Astrocyte of the spinal cord (primary cell): ENCODE measurements around the gene RUFY3.
A peak's percentile ranks its signal among the peaks of the same experiment; 100 is the strongest.
"Not testable (repeated sequence)": the region's sequence is repeated elsewhere in the genome, so short reads cannot be mapped to it uniquely, and the experiment has no call there.

Source experiments
- DNase-seq: peaks from one replicate; pipeline ENCODE4 v3.0.0; 2011; ENCODE audit warnings: low read depth, low spot score
- H3K4me3 ChIP-seq: 2 replicates; pipeline ENCODE4 v1.5.1; 2011; ENCODE audit warnings: low read depth, mild to moderate bottlenecking, low read length, moderate library complexity
- in situ Hi-C: cut with HindIII; loops from 2 replicates; pipeline ENCODE4 v1.10.0; 2017; ENCODE audit warnings: low sequenced_read_pairs
- TF ChIP-seq, protein P1 (sequence below): IDR thresholded peaks from 2 replicates; pipeline ENCODE4 v1.5.1; 2012; ENCODE audit warnings: low read depth, mild to moderate bottlenecking, low read length, inconsistent platforms

RUFY3 gene

GRCh38 chr4:70714079-70714887 is 7.5 kb upstream of the RUFY3 start:
- TF ChIP-seq, protein P1, sequence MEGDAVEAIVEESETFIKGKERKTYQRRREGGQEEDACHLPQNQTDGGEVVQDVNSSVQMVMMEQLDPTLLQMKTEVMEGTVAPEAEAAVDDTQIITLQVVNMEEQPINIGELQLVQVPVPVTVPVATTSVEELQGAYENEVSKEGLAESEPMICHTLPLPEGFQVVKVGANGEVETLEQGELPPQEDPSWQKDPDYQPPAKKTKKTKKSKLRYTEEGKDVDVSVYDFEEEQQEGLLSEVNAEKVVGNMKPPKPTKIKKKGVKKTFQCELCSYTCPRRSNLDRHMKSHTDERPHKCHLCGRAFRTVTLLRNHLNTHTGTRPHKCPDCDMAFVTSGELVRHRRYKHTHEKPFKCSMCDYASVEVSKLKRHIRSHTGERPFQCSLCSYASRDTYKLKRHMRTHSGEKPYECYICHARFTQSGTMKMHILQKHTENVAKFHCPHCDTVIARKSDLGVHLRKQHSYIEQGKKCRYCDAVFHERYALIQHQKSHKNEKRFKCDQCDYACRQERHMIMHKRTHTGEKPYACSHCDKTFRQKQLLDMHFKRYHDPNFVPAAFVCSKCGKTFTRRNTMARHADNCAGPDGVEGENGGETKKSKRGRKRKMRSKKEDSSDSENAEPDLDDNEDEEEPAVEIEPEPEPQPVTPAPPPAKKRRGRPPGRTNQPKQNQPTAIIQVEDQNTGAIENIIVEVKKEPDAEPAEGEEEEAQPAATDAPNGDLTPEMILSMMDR = no peak
- no peak for DNase-seq
- H3K4me3 ChIP-seq = no peak overlapping the region
- in situ Hi-C loops = no loop called here

DNA sequence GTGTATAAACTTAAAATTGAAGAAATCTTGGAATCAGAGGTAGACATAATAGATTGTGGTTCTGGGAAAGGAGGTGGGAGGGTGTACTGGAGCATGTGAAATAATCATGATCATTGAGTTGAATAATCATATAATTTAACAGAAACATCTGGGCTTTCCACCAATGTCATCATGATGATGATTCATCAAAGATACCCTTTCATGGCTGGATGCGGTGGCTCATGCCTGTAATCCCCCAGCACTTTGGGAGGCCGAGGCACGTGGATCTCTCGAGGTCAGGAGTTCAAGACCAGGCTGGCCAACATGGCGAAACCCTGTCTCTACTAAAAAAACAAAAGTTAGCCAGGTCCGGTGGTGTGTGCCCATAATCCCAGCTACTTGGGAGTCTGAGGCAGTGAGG is 6.7 kb upstream of the RUFY3 start:
- TF ChIP-seq, protein P1 = no peak
- DNase-seq = no peak
- in situ Hi-C loops = no loop called here
- no peak overlapping the region for H3K4me3 ChIP-seq

- H3K4me3 ChIP-seq = no peak overlapping the region
- in situ Hi-C loops = no loop called here
- DNase-seq = no peak
- TF ChIP-seq, protein P1 = no peak
These were observed 2.8 kb upstream of the RUFY3 start for GRCh38 chr4:70718811-70719604.

DNA sequence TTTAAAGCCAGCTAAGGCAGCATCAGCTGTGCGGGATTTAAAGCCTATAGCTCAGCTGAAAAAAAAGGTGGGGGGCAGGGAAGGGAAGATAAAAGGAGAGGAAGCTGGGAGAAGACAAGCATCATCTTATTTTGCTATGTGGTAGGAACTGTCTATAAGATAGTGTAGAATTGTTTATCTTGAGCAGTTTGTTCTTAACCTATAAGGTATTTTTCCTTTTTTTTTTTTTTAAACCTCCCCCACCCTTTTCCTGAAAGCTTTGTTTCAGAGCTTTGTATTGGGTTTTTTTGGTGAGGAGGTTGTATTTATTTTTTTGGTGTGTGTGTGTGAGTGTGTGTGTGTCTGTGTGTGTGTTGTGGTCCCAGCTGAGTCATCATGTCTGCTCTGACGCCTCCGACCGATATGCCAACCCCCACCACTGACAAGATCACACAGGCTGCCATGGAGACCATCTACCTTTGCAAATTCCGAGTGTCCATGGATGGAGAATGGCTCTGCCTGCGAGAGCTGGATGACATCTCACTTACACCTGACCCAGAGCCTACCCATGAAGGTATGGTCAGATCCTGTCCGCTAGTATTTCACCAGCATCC is 531 bp downstream of the RUFY3 start:
- peak; percentile 79 for DNase-seq
- H3K4me3 ChIP-seq = peak overlapping the region; percentile 74
- in situ Hi-C loops = no loop called here
- TF ChIP-seq, protein P1 = no peak

- no peak overlapping the region for H3K4me3 ChIP-seq
- TF ChIP-seq, protein P1 = no peak
- in situ Hi-C loops = no loop called here
These were observed 2.7 kb downstream of the RUFY3 start for GRCh38 chr4:70724463-70724862.

DNA sequence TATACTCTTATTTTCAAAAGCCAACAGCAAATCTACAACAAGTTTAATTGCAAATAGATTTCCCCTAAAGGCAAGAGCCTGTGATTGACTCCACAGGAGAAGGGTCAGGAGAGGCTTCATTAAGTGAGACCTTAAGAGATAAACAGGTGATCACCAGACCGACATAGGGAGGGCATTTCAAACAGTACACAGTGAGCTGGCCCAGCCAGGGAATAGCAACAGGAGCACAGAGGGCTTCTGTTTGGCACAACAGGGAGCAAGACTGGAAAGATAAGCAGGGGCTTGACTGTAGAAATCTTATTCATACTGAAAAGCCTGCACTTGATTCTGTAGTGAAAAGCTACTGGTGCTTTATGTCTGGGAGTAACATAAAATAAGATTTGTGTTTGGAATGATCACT is 3.9 kb downstream of the RUFY3 start:
- TF ChIP-seq, protein P1 = no peak
- DNase-seq = no peak
- in situ Hi-C loops = no loop called here
- H3K4me3 ChIP-seq = no peak overlapping the region

More at GRCh38 chr4:70724463-70724862, 2.7 kb downstream of the RUFY3 start:
- no peak for DNase-seq

GRCh38 chr4:70726515-70726914 is 4.8 kb downstream of the RUFY3 start:
- DNase-seq, H3K4me3 ChIP-seq, in situ Hi-C loops: not testable (repeated sequence)
